Astrocyte (in vitro differentiated cells and primary cell): ENCODE results near the gene HTR1D. TPM values are rescaled to one million over a fixed set of nuclear protein-coding genes. Genes with fewer than 3 reads are reported as not detected.

Experiments used
- DNase-seq: peaks from one replicate; pipeline ENCODE4 v3.0.0-alpha.2; 2010; ENCODE audit warnings: low read depth
- FAIRE-seq: peaks from 2 replicates; lab custom pipeline; 2011; peaks lifted over from hg19 to GRCh38; lab: Jason Lieb, UNC
- H2AFZ ChIP-seq: 2 replicates; pipeline ENCODE4 v1.6.0; 2012; ENCODE audit warnings: low read depth, low read length, inconsistent platforms
- H3K27ac ChIP-seq: 2 replicates; pipeline ENCODE4 v1.5.1; 2011; ENCODE audit warnings: low read depth, low read length, inconsistent platforms
- H3K27me3 ChIP-seq: 2 replicates; pipeline ENCODE4 v1.6.0; 2011; ENCODE audit warnings: low read length, inconsistent platforms; ENCODE audit not compliant: insufficient read depth
- H3K36me3 ChIP-seq: 2 replicates; pipeline ENCODE4 v1.5.1; 2011; ENCODE audit warnings: low read length, inconsistent platforms; ENCODE audit not compliant: insufficient read depth
- H3K4me1 ChIP-seq: 2 replicates; pipeline ENCODE4 v1.5.1; 2011; ENCODE audit warnings: low read length, inconsistent platforms; ENCODE audit not compliant: insufficient read depth
- H3K4me2 ChIP-seq: 2 replicates; pipeline ENCODE4 v1.6.0; 2012; ENCODE audit warnings: low read length, inconsistent platforms
- H3K4me3 ChIP-seq: 2 replicates; pipeline ENCODE4 v1.5.1; 2011; ENCODE audit warnings: low read depth, mild to moderate bottlenecking, low read length, inconsistent platforms; ENCODE audit not compliant: insufficient read depth
- H3K79me2 ChIP-seq: 2 replicates; pipeline ENCODE4 v1.6.0; 2012; ENCODE audit warnings: mild to moderate bottlenecking, low read length, inconsistent platforms; ENCODE audit not compliant: insufficient read depth
- H3K9ac ChIP-seq: 2 replicates; pipeline ENCODE4 v1.6.0; 2012; ENCODE audit warnings: mild to moderate bottlenecking, low read length, inconsistent platforms
- H3K9me3 ChIP-seq: 2 replicates; pipeline ENCODE4 v1.5.1; 2012; ENCODE audit warnings: low read depth, mild to moderate bottlenecking, low read length, inconsistent platforms; ENCODE audit not compliant: insufficient read depth
- H4K20me1 ChIP-seq: 2 replicates; pipeline ENCODE4 v1.6.0; 2012; ENCODE audit warnings: low read length, inconsistent platforms; ENCODE audit not compliant: insufficient read depth
- H3K27ac Mint-ChIP-seq: one replicate; pipeline ENCODE4 v1.8.0; 2021; ENCODE audit warnings: mild to moderate bottlenecking, mixed read lengths; ENCODE audit not compliant: unreplicated experiment
- H3K27me3 Mint-ChIP-seq: one replicate; pipeline ENCODE4 v1.8.0; 2021; ENCODE audit warnings: low read depth, mixed read lengths; ENCODE audit not compliant: unreplicated experiment
- H3K36me3 Mint-ChIP-seq: one replicate; pipeline ENCODE4 v1.8.0; 2021; ENCODE audit warnings: low read depth, mixed read lengths; ENCODE audit not compliant: unreplicated experiment
- H3K4me1 Mint-ChIP-seq: one replicate; pipeline ENCODE4 v1.8.0; 2021; ENCODE audit warnings: low read depth, mixed read lengths; ENCODE audit not compliant: unreplicated experiment
- H3K4me3 Mint-ChIP-seq: one replicate; pipeline ENCODE4 v1.8.0; 2021; ENCODE audit warnings: mild to moderate bottlenecking, moderate library complexity, mixed read lengths; ENCODE audit not compliant: unreplicated experiment
- H3K9me3 Mint-ChIP-seq: one replicate; pipeline ENCODE4 v1.8.0; 2021; ENCODE audit warnings: mild to moderate bottlenecking, mixed read lengths; ENCODE audit not compliant: unreplicated experiment
- CTCF ChIP-seq: IDR thresholded peaks from 2 replicates; pipeline ENCODE4 v1.5.1; 2011; ENCODE audit warnings: low read depth, mild to moderate bottlenecking, inconsistent platforms, low read length, moderate library complexity; ENCODE audit not compliant: insufficient read depth
- EZH2 ChIP-seq: IDR thresholded peaks from 2 replicates; pipeline ENCODE4 v1.6.1; 2012; ENCODE audit warnings: mild to moderate bottlenecking, low read length, inconsistent platforms; ENCODE audit not compliant: insufficient read depth
- total RNA-seq: library from RNA; stranded (reverse); gene quantifications from 2 replicates; pipeline ENCODE4 v1.2.1, GENCODE V29; 2021

The HTR1D gene
- total RNA-seq, 1 donor from 2014 or later: 3.3 TPM

- Histone ChIP-seq H3K9ac (no peak overlapping the region), H3K4me1 (no peaks in the 10 kb centered on the region), H2AFZ (no peak overlapping the region), H3K27me3 (no peaks in the 10 kb centered on the region), H3K79me2 (peaks cover 99% of the 10 kb centered on the region), H3K4me3 (no peak overlapping the region), H4K20me1 (peaks cover 99% of the 10 kb centered on the region), H3K36me3 (peaks cover 3% of the 10 kb centered on the region), H3K9me3 (no peaks in the 10 kb centered on the region), H3K4me2 (no peak overlapping the region), H3K27ac (no peak overlapping the region)
- no peaks in the 10 kb centered on the region for H3K9me3 Mint-ChIP-seq
- H3K36me3 Mint-ChIP-seq: peaks cover 2% of the 10 kb centered on the region
- no peak overlapping the region for H3K27ac Mint-ChIP-seq
- no peak for TF ChIP-seq EZH2
- TF ChIP-seq CTCF: no peak
- peaks cover 14% of the 10 kb centered on the region for H3K4me1 Mint-ChIP-seq
- no peak for DNase-seq
- H3K27me3 Mint-ChIP-seq: no peaks in the 10 kb centered on the region
- no peak overlapping the region for H3K4me3 Mint-ChIP-seq
- FAIRE-seq: no peak
Measured at GRCh38 chr1:23159963-23160877, 57.1 kb downstream of the HTR1D start.

GRCh38 chr1:23156940-23157339, 60.4 kb downstream of the HTR1D start:
- H3K27me3 ChIP-seq: no peaks in the 10 kb centered on the region
- Mint-ChIP-seq H3K4me1 (peaks cover 11% of the 10 kb centered on the region), H3K9me3 (no peaks in the 10 kb centered on the region)

More at GRCh38 chr1:23156940-23157339, 60.4 kb downstream of the HTR1D start:
- FAIRE-seq: no peak
- H3K4me2 ChIP-seq: no peak overlapping the region
- no peak overlapping the region for H3K27ac ChIP-seq
- Mint-ChIP-seq H3K27me3 (no peaks in the 10 kb centered on the region), H3K4me3 (no peak overlapping the region), H3K36me3 (peaks cover 3% of the 10 kb centered on the region), H3K27ac (no peak overlapping the region)
- no peak overlapping the region for H3K9ac ChIP-seq
- no peaks in the 10 kb centered on the region for H3K9me3 ChIP-seq
- TF ChIP-seq CTCF (no peak), EZH2 (no peak)
- H3K79me2 ChIP-seq: peaks cover 98% of the 10 kb centered on the region
- H4K20me1 ChIP-seq: peaks cover 99% of the 10 kb centered on the region
- no peak overlapping the region for H2AFZ ChIP-seq
- no peaks in the 10 kb centered on the region for H3K4me1 ChIP-seq
- DNase-seq: no peak
- no peaks in the 10 kb centered on the region for H3K36me3 ChIP-seq
- H3K4me3 ChIP-seq: no peak overlapping the region
